Measurements from ENCODE around the gene PDE10A.

The PDE10A gene

DNA sequence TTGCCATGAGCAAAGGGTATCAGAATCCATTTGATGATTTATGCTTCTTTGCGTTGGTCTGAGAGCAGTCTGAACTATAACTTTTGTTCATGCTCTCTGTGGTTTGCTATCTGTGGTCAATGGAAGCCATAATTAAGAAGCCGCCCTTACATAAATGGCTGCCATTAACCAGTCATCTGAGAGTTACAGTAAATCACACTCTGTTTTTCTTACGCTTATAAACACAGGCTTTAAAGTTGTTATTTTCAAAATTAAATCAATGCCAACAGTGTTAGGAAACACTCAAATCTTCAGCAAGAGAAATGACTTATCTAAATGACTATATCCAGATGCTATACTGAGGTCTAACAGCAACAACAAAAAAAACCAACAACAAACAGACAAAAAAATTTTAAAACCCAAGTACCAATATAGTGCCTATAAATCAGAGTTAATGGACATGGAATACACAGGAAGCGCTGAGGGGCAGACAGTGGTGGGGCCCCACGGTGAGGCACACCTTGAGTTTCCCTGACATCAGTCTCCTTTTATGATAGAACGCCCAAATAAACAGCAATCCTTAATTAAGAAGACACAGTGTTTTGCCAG is 245.7 kb downstream of the PDE10A start:
- no peak for DNase-seq (ENCODE audit: low read depth in 3 of 3, low spot score in 1 of 3)

DNA sequence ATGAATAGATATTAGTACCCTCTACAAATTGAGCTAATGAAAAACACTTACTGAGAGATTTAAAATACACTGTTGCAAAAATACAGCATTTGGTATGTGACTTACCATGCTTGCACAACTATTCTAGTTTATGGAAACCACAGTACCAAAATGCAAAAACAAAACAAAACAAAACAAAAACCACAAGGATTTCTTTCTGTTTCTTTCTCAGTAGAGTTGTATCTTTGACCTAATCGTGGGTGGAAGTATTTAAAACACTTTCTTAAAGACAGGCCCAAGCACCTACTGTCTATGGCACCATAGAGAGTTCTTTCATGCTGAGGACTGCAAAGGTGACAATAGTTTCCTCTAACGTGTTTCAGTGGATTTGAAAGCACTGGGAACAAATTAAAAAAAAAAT is 258.3 kb downstream of the PDE10A start:
- DNase-seq (ENCODE audit: low read depth in 3 of 3, low spot score in 1 of 3): no peak

DNA sequence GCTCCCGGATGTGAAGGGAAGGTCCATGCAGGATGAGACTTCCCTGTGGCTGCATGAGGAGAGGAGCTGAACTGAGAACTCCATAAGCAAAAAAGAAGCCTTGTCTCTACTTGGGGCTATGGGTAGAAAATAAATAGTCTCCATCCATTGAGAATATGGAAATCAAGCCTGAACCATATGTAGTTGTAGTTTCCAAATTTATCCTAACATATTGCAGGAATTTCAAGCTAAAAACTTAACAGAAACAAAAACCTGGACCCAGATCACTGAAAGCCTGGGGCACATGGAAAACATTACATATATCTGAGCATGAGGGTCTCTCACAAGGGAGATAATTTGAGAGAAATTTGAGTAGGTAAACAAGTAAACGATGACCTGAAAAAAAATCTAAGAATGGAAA is 258.7 kb downstream of the PDE10A start:
- no peak for DNase-seq (ENCODE audit: low read depth in 3 of 3, low spot score in 1 of 3)

DNA sequence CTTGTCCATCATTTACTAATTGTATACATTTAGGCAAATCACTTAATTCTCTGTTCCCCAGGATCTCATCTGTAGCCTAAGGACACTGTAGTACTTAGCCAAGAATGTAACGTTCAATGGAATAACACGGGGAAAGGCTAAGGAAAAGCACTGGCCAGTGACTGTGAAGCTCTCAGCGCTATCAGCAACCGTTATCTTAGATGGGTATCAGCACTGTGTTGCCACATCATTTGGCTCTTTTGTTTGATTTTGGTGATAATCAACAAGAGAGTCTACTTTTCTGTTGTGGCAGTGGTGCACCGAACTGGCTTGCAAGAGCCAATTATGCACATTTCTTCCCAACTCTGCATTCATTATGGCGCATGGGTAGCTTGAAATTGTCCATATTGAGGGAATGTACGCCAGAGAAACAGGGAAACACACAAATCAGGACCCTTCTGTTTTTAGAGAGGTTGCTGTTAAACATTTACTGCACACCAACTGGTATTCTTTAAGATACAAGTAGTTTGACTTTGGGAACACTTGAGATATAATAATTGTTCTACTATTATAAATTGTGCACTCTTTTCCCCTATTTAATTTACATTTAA is 259.9 kb downstream of the PDE10A start:
- no peak for DNase-seq (ENCODE audit: low read depth in 3 of 3, low spot score in 1 of 3)

DNA sequence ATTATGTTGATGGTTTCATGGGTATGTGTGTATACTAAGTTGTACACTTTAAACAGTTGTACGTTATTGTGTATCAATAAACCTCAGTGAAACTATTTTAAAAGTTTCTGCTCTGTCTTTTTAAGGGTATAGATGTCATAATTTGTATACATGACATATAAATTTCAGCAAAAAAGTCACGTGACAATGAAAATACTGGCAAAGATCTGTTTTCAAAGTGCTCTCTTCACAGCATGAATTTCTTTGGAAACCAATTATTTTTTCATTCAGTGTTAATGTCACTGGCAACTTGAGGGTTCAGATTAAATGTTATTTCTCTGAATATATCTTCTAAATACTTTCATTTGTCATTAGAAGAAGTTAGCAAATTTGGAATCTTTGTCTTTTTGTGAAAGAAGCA is 261.9 kb downstream of the PDE10A start:
- no peak for DNase-seq (ENCODE audit: low read depth in 3 of 3, low spot score in 1 of 3)

DNA sequence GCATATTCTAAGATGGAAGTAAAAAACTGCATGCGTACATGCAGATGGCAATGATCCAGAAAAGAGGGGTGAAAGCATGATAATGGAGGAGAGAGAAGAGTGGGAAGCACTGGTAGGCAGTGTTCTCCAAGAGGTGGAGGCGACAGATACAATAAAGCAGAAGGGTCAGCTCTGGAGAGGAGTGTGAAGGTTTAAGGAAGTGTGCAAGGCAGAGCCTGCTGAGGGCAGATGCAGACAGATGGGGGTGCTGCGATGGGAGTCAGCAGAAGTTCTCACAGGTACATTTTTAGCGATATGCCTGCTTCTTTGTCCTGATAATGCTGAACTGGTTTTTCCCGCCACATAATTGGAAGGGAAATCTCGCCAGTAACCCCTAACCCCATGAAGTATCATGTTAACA is 272.6 kb downstream of the PDE10A start:
- no peak for DNase-seq (ENCODE audit: low read depth in 3 of 3, low spot score in 1 of 3)

DNA sequence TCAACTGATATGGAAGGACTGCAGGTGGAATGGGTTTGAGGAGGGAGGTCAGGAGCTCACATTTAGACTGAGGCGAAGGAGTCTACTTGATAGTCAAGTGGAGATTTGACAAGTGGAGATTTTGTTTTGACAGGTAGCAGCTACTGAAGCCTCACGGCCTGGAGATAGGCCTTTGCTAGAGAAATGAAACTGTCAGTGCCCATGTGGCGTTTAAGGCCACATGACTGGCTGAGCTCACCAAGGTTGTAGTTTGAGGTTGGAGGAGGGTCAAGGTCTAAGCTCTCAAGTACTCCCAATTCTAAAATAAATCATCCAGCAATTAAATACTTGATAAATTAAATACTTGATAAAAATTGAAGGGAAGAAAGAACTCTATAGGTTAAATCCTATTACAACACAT is 273.5 kb downstream of the PDE10A start:
- DNase-seq (ENCODE audit: low read depth in 3 of 3, low spot score in 1 of 3): no peak

DNA sequence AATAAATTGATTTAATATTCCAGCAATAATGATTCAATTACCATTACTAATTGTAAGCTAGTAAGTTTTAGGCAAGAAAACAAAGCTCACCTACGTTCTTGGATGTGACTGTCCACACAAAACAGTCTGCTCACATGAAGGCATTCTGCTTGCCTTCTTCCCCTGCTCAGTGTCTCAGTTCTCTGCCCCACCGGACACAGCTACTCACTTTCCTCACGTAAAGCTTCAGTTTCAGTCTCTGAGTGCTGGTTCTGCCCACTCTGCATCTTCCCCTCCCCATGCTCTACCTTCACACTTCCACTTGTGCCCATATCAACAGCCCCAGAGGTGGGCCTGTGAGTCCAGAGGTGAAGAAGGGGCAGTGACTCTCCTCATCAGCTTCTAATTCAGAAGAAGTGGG is 279.7 kb downstream of the PDE10A start:
- DNase-seq (ENCODE audit: low read depth in 3 of 3, low spot score in 1 of 3): no peak

DNA sequence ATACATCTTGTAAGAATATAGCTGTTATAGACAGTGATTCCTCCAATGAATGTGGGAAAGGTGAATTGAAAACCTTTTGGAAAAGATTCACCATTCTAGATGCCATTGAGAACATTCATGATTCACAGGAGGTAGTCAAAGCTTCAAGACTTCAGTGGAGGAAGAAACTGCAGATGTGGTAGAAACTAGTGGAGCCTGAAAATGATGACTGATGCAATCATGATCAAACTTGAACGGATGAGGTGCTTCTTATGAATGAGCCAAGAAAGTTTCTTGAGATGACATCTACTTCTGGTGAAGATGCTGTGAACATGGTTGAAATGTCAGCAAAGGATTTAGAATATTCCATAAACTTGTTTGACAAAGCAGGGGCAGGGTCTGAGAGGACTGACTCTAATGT is 286.9 kb downstream of the PDE10A start:
- DNase-seq (ENCODE audit: low read depth in 3 of 3, low spot score in 1 of 3): no peak

DNA sequence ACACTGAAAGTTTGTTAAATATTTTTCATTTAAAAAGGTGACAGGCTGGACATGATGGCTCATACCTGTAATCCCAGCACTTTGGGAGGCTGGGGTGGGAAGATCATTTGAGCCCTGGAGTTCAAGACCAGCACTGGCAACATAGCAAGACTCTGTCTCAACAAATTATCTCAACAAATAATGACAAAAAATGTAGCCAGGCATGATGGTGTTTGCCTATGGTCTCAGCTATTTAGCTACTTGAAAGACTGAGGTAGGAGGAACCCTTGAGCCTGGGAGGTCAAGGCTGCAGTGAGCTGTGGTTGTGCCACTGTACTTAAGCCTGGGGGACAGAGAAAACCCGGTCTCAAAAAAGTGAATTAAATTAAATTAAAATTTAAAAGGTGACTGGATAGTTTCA is 297.7 kb downstream of the PDE10A start:
- no peak for DNase-seq (ENCODE audit: low read depth in 3 of 3, low spot score in 1 of 3)

DNA sequence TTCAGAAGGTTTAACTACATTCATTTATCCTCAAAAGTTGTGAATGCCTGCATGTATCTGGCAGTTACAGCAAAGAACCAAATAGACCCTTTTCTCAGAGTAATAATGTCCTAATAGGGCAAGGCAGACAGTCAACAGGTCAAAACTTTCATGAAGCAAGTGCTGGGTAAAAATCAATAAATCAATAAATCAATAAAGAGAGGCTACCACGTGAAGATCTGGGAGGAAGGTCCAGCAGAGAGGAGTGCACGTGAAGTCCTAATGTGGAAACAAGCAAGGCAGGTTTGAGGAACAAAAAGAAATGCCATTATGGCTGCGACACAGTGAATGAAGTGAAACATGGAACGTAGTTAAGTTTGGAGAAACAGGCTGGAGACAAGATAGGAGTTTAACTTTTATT is 317.3 kb downstream of the PDE10A start:
- DNase-seq (ENCODE audit: low read depth in 3 of 3, low spot score in 1 of 3): no peak

DNA sequence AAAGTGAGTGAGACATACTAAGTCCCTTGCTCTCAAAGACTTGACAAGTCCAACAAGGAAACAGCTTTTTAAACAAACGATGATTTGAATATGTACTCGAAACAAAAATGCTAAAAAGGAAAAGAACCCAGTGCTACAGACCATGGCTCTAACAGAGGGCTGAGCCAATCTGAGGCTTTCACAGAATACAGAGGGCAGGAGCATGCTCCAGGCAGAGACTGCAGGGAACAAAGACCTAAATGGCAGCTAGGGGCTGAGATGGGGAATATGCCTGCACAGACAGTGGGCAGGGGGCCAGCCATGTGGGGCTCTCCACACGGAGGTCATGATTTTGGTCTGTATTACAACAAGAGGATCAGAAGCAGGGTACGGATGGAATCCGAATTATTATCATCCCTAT is 322.5 kb downstream of the PDE10A start:
- DNase-seq (ENCODE audit: low read depth in 3 of 3, low spot score in 1 of 3): no peak

DNA sequence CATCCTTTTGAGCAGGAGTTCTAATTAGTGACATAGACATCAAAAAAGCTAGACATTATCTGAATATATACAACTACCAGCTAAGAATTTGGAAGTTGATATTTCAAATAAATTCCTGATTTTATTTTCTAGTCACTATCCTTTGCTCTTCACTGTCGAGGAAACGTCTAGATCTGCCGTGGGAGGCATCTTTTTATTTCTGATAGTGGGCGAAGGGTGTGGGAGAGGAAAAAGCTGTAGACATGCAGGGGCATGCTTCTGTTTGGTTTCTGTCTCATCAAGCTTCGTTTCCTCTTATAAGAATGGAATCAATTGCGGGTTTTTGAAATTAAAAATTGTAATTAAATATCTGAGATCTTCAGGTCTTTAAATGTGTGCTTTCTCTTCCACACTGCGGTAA is 337.4 kb downstream of the PDE10A start:
- no peak for DNase-seq (ENCODE audit: low read depth in 3 of 3, low spot score in 1 of 3)

DNA sequence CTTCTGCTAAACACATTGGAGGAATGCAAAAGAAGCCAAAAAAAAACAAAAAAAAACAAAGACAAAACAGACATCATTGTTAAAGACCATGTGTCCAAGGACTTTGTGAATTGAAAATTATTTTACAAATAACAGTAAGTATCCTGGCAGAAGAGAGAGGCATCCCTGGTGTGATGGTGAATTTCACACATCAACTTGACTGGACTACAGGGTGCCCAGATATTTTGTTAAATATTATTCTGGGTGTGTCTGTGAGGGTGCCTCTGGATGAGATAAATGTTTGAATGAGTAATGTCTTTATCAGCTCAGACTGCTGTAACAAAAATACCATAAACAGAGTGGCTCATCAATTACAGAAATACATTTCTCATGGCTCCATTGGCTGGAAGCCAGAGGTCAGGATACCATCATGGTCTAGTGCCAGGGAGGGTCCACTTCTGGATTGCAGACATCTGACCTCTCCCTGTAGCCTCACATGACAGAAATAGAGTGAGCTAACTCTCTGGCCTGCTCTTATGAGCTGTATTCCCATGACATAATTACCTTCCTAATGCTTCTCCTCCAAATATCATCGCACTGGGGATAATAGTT is 341.4 kb downstream of the PDE10A start:
- DNase-seq (ENCODE audit: low read depth in 3 of 3, low spot score in 1 of 3): no peak

DNA sequence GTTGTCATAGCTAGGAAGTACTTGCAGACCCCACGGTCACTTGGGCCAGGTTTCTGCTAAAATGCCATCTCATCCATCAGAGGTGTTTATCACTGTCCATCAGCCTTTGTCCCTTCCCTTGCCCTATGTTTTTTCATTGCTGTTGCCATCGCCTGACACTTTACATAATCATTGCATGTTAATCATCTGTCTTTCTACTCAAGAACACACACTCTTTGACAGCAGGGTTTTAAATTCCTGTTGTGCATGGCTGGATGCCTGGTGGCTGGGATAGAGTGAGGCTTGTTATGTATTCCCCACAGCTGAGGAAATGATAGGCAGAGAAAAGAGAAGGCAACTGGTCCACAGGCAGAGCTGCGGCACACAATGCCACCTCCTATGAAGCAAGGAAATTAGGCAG is 341.9 kb downstream of the PDE10A start:
- no peak for DNase-seq (ENCODE audit: low read depth in 3 of 3, low spot score in 1 of 3)

DNA sequence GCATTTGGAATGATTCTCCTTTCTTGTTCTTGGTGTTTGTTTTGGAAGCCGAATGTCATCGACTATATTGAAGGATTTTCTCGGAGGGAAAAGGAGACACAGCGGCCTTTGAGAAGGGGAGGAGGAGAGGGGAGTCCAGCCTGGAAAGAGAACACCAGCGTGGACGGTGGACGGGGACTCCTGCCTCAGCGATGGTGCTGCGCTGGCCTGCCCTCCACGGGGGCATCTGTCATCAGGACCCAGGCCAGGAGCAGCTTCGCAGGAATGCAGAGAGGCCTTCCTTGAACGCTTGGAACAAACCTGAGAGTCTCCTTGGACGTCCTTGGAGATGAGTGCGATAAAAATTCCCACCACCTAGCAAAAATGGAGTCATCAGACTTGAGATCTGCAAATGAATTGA is 345.3 kb downstream of the PDE10A start:
- DNase-seq (ENCODE audit: low read depth in 3 of 3, low spot score in 1 of 3): no peak

DNA sequence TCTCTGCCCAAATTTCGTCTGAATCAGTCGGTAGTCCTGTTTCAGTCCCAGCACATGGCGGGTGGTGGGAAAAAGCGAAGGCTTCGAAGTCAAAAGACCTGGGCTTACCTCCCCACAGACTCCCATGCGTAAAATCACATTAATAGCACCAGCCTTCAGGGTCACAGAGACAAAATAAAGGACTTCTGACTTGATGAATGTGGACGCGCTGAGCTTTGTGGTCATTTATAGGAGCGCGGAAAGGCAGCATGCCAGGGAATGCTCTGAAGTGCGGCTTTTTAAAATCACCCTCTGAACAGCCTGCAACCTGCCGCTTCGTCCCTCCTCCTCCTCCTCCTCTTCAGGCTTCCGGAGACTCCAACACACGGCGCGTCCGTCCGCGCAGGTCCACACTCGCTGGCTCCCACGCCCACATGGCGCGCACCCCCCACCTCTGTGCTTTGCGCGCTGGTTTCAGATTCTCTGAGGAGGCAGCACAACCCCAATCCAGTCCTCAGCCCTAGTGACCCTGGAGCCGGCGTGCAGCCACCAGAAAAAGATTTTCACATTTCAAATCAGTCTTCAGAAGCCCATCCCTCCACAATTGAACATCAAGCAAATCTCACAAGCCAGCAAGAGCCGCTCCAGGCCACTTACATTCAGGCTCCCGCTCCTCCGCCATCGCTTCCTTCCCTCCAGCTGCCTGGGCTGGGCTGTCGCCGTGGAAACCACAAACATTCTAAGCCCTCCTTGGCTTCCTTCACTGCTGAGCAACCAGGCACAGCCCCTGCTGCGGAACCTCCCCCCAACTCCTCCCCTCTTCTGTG is 353.9 kb downstream of the PDE10A start, which contains the start of gene C6orf118:
TSS of gene C6orf118 (minus strand) at position 680 of the 806 bp plus-strand sequence. CDS start at position 661, 19 bp downstream.
- no peak for DNase-seq (ENCODE audit: low read depth in 3 of 3, low spot score in 1 of 3)

DNA sequence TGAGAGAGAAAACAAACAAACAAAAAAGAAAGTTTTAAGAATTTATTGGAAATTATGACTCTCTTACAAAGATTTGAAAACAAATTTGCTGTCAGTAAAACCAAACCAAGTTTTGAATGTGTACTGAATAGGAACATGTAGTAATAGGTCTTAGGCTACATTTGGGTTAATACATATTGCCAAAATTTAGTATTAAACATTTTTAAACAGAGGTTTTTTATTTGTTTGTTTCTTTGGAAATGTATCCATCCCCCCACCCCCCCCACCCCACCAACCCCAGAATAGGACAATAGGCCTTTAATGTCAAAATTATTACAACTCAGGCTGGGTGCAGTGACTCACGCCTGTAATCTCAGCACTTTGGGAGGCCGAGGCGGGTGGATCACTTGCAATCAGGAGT is 356.1 kb downstream of the PDE10A start:
- no peak for DNase-seq (ENCODE audit: low read depth in 3 of 3, low spot score in 1 of 3)

DNA sequence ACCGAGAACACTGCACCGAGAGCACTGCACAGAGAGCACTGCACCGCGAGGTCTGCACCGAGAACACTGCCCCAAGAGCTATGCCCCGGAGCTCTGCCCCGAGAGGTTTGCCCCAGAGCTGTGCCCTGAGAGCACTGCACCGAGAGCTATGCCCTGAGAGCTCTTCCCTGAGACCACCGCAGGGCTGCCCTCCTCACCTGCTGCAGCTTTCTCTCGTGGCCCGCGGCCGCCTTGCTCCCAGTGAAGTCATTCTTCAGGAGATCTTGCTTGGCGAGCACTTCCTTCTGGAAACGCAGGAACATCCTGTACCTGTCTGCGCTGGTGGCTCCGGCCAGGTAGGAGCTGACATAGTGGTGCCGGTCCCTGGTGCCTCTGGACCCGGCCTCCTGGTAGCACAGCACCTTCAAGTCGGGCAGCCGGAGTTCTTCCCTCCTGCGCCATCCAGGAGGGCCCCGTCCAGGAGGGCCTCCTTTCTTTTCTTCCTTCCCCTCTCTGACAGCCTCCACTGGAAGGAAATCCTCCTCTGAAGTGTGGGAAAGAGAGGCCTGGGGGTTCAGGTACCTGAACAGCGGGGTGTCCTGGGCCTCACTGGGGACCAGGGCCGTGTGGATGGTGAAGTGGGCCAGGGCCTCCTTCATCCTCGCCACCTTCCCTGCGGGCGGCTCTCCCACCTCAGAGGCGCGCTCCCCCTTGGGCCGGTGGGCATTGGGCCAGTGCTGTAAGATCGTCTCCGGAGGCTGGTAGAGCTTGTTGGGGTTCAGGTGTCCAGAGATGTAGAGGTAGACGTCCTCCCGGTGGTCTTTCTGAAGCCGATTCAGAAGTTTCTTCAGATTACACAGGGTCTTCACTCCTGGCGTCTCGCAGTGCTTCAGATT is 361.4 kb downstream of the PDE10A start:
- DNase-seq (ENCODE audit: low read depth in 3 of 3, low spot score in 1 of 3): no peak

DNA sequence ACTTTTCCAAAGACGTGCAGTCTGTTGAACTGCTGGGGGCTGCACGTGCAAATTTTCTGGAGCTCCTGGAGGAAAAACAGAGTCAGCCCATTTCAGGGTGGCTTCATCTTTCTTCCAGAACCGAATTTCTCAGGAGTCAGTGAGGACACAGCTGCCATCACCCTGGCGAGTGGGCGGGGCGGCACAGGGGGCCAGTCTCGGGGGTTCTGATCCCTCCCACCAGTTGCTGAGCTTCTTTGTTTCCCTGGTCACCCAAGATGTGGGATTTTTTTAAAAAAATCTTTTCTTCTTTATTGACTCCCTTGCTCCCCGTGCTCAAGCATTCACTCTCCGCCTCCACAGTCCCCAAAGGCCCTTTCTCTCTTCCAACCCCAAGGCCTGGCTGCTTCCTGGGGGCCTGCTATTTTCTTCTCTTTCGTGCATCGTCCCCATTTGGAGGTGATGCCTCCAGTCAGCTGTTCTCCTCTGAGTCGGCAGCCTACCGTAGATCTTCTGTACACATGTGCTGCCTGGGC is 362.6 kb downstream of the PDE10A start:
- no peak for DNase-seq (ENCODE audit: low read depth in 3 of 3, low spot score in 1 of 3)

DNA sequence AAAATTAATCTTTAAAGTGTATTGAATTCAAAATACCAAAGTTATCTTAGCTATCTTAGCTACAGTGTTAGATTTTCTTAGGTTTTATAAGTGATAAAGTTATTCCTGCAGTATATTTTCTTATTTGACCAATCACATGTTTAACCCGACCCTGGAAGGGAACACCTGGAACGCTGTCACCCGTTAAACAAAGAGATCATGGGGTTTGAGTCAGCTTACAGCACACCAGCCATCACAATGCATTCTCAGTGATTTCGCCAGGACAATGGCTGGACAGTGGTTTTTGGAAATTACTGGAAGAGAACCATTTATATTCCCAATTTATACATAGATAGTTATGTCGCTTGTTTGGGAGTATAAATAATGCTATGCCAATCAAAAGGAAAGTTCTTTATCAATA is 364.2 kb downstream of the PDE10A start:
- DNase-seq (ENCODE audit: low read depth in 3 of 3, low spot score in 1 of 3): no peak
